ENCODE measurements around the gene NUS1. TPM values are rescaled to one million over a fixed set of nuclear protein-coding genes. Genes with fewer than 3 reads are reported as not detected.

NUS1 gene
- total and polyA plus RNA-seq, 2 of the 4 experiments (the other 2 are of a cell fraction), result 11.8 to 19.6 TPM

DNA sequence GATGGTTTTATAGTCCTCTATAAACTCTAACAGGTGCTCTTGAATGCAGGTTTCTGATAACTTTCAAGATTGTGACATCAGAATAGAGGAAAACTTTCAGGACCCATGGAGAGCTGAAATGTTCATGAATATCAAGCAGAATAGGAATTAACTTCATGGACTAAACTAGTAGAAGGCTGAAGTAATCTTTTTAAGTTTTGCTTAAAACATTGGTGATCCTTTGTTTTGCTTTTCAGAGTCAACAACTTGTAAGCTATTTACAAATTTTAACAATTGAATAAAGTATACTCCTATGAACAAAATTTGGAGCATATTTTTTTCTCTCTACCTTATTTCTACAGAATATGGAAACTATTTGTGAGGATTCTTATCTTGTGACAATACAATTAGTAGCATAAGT is 47.7 kb upstream of the NUS1 start:
- no peak overlapping the region for H3K4ac ChIP-seq (ENCODE audit: low read depth, low read length)
- no peak overlapping the region for H3K56ac ChIP-seq (ENCODE audit: extremely low read depth, insufficient read depth, low read length)
- no peak overlapping the region for H2BK120ac ChIP-seq (ENCODE audit: low read depth, low read length)
- BruUV-seq (replicated peaks), result no TSS peak
- no peaks in the 10 kb centered on the region for H4K20me1 ChIP-seq (ENCODE audit: insufficient read depth, low read length)
- H3K27me3 ChIP-seq (ENCODE audit: control insufficient read depth, insufficient read depth, low read length), result no peaks in the 10 kb centered on the region
- H2AK9ac ChIP-seq (replicated peaks; ENCODE audit: low read depth, low read length, poor library complexity), result no peak overlapping the region
- H4K8ac ChIP-seq (ENCODE audit: low read depth in 2 of 2, low read length in 2 of 2), result no peak overlapping the region
- no peaks in the 10 kb centered on the region for H3K4me1 ChIP-seq (ENCODE audit: control insufficient read depth, insufficient read depth, low read length)
- no peak overlapping the region for H2BK5ac ChIP-seq (ENCODE audit: low read depth, low read length, poor library complexity, severe bottlenecking)
- H3K36me3 ChIP-seq (ENCODE audit: control insufficient read depth, insufficient read depth, low read length), result no peaks in the 10 kb centered on the region
- H3K9ac ChIP-seq (ENCODE audit: low read depth, low read length), result no peak overlapping the region
- TF ChIP-seq NFE2L2 (IDR thresholded peaks at IDR 0.05; ENCODE audit: low read depth, low read length) (no peak), BHLHE40 (IDR thresholded peaks at IDR 0.05; ENCODE audit: low read depth, low read length) (no peak), CHD1 (IDR thresholded peaks at IDR 0.05; ENCODE audit: low read depth, low read length) (no peak), RCOR1 (IDR thresholded peaks at IDR 0.05; ENCODE audit: insufficient replicate concordance, low read length) (no peak), POLR2A (IDR thresholded peaks at IDR 0.05; ENCODE audit: low read depth, low read length) (no peak), MAFK (IDR thresholded peaks at IDR 0.05; ENCODE audit: low read depth, low read length) (no peak), MAZ (IDR thresholded peaks at IDR 0.05; ENCODE audit: borderline replicate concordance, low read depth, low read length) (no peak), FOS (IDR thresholded peaks at IDR 0.05; ENCODE audit: low read depth, low read length) (no peak), SMC3 (IDR thresholded peaks at IDR 0.05; ENCODE audit: low read depth, low read length) (no peak), RAD21 (IDR thresholded peaks at IDR 0.05; ENCODE audit: low read length) (no peak), RFX5 (IDR thresholded peaks at IDR 0.05; ENCODE audit: low read depth, low read length) (no peak), CEBPB (IDR thresholded peaks at IDR 0.05; ENCODE audit: low read depth, low read length) (no peak), MXI1 (IDR thresholded peaks at IDR 0.05; ENCODE audit: borderline replicate concordance, low read depth, low read length) (no peak), USF2 (IDR thresholded peaks at IDR 0.05; ENCODE audit: low read depth, low read length) (no peak)
- TF ChIP-seq, protein P1, sequence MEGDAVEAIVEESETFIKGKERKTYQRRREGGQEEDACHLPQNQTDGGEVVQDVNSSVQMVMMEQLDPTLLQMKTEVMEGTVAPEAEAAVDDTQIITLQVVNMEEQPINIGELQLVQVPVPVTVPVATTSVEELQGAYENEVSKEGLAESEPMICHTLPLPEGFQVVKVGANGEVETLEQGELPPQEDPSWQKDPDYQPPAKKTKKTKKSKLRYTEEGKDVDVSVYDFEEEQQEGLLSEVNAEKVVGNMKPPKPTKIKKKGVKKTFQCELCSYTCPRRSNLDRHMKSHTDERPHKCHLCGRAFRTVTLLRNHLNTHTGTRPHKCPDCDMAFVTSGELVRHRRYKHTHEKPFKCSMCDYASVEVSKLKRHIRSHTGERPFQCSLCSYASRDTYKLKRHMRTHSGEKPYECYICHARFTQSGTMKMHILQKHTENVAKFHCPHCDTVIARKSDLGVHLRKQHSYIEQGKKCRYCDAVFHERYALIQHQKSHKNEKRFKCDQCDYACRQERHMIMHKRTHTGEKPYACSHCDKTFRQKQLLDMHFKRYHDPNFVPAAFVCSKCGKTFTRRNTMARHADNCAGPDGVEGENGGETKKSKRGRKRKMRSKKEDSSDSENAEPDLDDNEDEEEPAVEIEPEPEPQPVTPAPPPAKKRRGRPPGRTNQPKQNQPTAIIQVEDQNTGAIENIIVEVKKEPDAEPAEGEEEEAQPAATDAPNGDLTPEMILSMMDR (conservative IDR thresholded peaks at IDR 0.05; ENCODE audit: low read depth, low read length), result no peak
- TF ChIP-seq, protein P2, sequence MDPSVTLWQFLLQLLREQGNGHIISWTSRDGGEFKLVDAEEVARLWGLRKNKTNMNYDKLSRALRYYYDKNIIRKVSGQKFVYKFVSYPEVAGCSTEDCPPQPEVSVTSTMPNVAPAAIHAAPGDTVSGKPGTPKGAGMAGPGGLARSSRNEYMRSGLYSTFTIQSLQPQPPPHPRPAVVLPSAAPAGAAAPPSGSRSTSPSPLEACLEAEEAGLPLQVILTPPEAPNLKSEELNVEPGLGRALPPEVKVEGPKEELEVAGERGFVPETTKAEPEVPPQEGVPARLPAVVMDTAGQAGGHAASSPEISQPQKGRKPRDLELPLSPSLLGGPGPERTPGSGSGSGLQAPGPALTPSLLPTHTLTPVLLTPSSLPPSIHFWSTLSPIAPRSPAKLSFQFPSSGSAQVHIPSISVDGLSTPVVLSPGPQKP (IDR thresholded peaks at IDR 0.05; ENCODE audit: borderline replicate concordance, low read depth, low read length), result no peak
- H3K23ac ChIP-seq (ENCODE audit: low read depth, low read length), result no peak overlapping the region
- DNase-seq, result no peak
- H4K5ac ChIP-seq (ENCODE audit: low read depth, low read length), result no peak overlapping the region
- no peak for ATAC-seq (ENCODE audit: low read depth)
- no peak overlapping the region for H2AFZ ChIP-seq (replicated peaks; ENCODE audit: low read length, poor library complexity)
- no peak overlapping the region for H3K18ac ChIP-seq (ENCODE audit: low read depth, low read length)
- H3K4me2 ChIP-seq (ENCODE audit: low read depth, low read length), result no peak overlapping the region
- ChIA-PET CTCF (no interaction called here), POLR2A (ENCODE audit: unreplicated experiment) (no interaction called here)
- dilution Hi-C loops (cut with HindIII; ENCODE audit: low sequenced_read_pairs, unreplicated experiment) (no loop called here), intact Hi-C loops (cut with micrococcal nuclease) (no loop called here), in situ Hi-C loops (cut with MboI; ENCODE audit: low sequenced_read_pairs) (no loop called here)
- no peak overlapping the region for H3K27ac ChIP-seq (ENCODE audit: insufficient read depth, low read length)
- H2AK5ac ChIP-seq (ENCODE audit: low read depth, low read length), result no peak overlapping the region
- no peak overlapping the region for H4K91ac ChIP-seq (ENCODE audit: insufficient read depth, low read depth, low read length)
- H3K9me1 ChIP-seq (ENCODE audit: insufficient read depth, low read length), result no peaks in the 10 kb centered on the region
- H3K4me3 ChIP-seq (ENCODE audit: insufficient read depth, low read depth, low read length), result no peak overlapping the region
- H3K79me1 ChIP-seq (ENCODE audit: low read depth in 1 of 2, low read length in 2 of 2), result no peaks in the 10 kb centered on the region
- no peaks in the 10 kb centered on the region for H3K9me3 ChIP-seq (ENCODE audit: control insufficient read depth, insufficient read depth, low read length)
- H2BK15ac ChIP-seq (ENCODE audit: low read depth, low read length), result no peak overlapping the region
- H2BK20ac ChIP-seq (ENCODE audit: low read depth, low read length), result no peak overlapping the region
- no peak overlapping the region for H3K14ac ChIP-seq (replicated peaks; ENCODE audit: low read depth, low read length)

All from IMR-90 (cell line).